ENCODE measurements around the gene NXN.
"Not testable (repeated sequence)": the region's sequence is repeated elsewhere in the genome, so short reads cannot be mapped to it uniquely, and the experiment has no call there.

DNA sequence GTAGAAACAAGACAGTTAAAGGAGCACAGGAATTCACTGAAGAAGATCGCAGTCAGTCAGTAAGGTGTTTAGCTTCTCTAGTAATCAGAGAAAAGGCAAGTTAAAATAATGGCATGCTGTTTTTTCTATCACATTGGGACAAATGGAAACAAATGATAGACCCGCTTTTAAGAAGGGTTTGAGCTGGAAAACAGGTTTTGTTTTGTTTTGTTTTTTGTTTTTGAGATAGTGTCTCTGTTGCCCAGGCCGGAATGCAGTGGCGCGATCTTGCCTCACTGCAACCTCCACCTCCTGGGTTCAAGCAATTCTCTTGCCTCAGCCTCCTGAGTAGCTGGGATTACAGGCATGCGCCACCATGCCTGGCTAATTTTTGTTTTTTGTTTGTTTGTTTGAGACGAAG lies 193.7 kb downstream of the NXN start:
- TF ChIP-seq, protein P1, sequence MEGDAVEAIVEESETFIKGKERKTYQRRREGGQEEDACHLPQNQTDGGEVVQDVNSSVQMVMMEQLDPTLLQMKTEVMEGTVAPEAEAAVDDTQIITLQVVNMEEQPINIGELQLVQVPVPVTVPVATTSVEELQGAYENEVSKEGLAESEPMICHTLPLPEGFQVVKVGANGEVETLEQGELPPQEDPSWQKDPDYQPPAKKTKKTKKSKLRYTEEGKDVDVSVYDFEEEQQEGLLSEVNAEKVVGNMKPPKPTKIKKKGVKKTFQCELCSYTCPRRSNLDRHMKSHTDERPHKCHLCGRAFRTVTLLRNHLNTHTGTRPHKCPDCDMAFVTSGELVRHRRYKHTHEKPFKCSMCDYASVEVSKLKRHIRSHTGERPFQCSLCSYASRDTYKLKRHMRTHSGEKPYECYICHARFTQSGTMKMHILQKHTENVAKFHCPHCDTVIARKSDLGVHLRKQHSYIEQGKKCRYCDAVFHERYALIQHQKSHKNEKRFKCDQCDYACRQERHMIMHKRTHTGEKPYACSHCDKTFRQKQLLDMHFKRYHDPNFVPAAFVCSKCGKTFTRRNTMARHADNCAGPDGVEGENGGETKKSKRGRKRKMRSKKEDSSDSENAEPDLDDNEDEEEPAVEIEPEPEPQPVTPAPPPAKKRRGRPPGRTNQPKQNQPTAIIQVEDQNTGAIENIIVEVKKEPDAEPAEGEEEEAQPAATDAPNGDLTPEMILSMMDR (IDR thresholded peaks at IDR 0.05), result not testable (repeated sequence)
- not testable (repeated sequence) for TF ChIP-seq POLR2AphosphoS5 (IDR thresholded peaks at IDR 0.05)

Data from gastroesophageal sphincter (tissue), 3 donors.